Epithelial cell of umbilical artery (primary cell): ENCODE data around the gene EFNA3. TPM values are rescaled to one million over a fixed set of nuclear protein-coding genes. Genes with fewer than 3 reads are reported as not detected.

Source experiments
- total RNA-seq: library from RNA; depleted of rRNA; stranded (reverse); fragments of >200 nt; gene quantifications from 2 replicates; pipeline ENCODE4 v1.2.3, GENCODE V29; 2014

Gene EFNA3, protein sequence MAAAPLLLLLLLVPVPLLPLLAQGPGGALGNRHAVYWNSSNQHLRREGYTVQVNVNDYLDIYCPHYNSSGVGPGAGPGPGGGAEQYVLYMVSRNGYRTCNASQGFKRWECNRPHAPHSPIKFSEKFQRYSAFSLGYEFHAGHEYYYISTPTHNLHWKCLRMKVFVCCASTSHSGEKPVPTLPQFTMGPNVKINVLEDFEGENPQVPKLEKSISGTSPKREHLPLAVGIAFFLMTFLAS
- 0.76 and 0.97 TPM in 2 replicates for total RNA-seq

GRCh38 chr1:155078469-155079209 is at the start of gene EFNA3:
Gene EFNA3 (plus strand): TSS chr1:155078837. CDS start chr1:155078942, 105 bp downstream.

GRCh38 chr1:155033524-155033923 is 45.1 kb upstream of the EFNA3 start, which contains the start of the genes DCST1 and DCST2:
Gene DCST1 (plus strand): TSS chr1:155033824. CDS start chr1:155034037, 213 bp downstream.
Gene DCST2 (minus strand): TSS chr1:155033781. CDS start chr1:155033701, 80 bp downstream.

DNA sequence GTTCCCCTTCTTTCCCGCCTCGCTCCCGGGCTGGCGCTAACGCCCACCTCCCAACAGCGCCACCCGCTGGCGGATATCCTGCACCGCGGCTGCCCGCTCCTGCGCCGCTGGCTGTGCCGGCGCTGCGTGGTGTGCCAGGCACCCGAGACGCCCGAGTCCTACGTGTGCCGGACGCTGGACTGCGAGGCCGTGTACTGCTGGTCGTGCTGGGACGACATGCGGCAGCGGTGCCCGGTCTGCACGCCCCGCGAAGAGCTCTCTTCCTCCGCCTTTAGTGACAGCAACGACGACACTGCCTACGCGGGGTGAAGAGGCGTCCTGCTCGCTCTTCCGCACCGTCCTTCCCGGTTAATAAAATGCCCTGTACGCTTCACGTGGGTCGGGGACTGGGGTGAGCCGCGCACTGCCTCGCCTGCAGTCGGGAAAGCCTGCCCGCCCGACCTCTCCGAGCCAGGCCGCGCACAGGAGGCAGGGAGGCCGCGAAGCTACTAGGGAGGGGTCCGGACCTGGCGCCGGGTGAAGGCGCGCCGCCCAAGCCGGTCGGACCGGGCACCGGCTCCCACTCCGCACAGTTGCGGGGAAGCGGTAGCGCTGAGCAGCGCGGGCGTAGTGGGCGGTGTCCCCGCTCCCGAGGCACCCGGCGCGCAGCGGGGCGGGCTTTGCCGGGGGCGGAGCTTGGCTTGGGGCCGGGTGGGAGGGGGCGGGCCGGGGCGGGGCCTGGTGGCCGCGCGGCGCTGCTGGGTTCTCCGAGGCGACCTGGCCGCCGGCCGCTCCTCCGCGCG is 27.9 kb upstream of the EFNA3 start, which contains the start of gene ADAM15:
TSS of gene ADAM15 (plus strand) at position 757 of the 782 bp plus-strand sequence. CDS start 71 bp downstream, outside the sequence.

DNA sequence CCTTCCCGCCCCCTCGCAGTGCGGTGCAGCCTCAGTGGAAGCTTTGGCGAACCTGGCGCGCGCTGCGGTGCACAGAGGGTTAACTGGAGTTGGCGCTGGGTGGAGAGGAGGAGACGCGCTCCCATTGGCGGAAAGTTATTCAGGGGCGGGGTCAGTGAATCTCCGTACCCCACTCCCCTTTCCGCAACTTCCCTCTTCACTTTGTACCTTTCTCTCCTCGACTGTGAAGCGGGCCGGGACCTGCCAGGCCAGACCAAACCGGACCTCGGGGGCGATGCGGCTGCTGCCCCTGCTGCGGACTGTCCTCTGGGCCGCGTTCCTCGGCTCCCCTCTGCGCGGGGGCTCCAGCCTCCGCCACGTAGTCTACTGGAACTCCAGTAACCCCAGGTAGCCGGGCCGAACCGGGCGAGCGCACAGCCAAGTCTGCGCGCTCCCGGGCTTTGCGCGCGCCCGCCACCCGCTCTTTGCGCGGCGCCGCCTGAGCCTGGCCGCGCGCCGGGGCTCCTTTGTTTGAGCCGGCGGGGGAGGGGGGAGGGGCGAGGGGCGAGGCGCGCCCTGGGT is 15.0 kb upstream of the EFNA3 start, which contains the start of gene EFNA4:
TSS of gene EFNA4 (plus strand) at position 191 of the 561 bp plus-strand sequence. CDS start at position 275, 84 bp downstream.

GRCh38 chr1:155127105-155127966 is 48.7 kb downstream of the EFNA3 start, which contains the start of gene EFNA1:
Gene EFNA1 (plus strand): TSS chr1:155127876. CDS start chr1:155127978, 102 bp downstream.

DNA sequence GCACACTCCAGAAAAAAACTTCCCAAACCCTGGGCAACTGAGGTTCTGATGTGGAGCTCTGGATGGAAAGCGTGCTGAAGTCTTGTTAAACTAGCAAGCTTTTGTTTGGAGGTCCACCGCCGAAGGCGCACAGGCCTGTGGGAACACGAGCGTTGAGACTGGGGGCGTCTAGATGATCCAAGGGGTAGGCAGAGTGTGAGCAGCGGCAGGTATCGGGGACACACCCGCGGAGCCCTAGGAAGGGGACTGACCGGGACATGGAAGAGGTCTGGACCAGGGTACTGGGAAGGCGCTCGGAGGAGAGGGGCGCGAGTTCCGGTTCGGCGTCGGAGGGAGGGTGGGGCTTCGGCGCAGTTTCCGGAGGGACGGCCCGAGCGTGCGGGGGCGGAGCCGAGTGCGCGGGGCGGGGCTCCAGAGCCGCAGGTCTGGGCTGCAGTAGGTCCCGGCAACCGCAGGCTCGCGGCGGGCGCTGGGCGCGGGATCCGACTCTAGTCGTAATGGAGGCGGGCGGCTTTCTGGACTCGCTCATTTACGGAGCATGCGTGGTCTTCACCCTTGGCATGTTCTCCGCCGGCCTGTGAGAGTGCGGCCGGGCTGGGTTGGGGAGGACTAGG is 56.9 kb downstream of the EFNA3 start, which contains the start of gene SLC50A1:
TSS of gene SLC50A1 (plus strand) at position 438 of the 614 bp plus-strand sequence. CDS start at position 498, 60 bp downstream.

Other genes with a start within 250 kb of the EFNA3 start
- under 0.01 and 0.65 TPM in 2 replicates for gene KCNN3, start 208.6 kb upstream of the EFNA3 start, total RNA-seq
- 7.3 and 9.7 TPM in 2 replicates for gene PMVK, start 142.1 kb upstream of the EFNA3 start, total RNA-seq
- gene PBXIP1, start 122.7 kb upstream of the EFNA3 start, total RNA-seq, result 79.6 and 105 TPM in 2 replicates
- 5.2 and 5.9 TPM in 2 replicates for gene PYGO2, start 117.1 kb upstream of the EFNA3 start, total RNA-seq
- gene SHC1, start 108.1 kb upstream of the EFNA3 start, total RNA-seq, result 152 and 218 TPM in 2 replicates
- gene CKS1B, start 104.2 kb upstream of the EFNA3 start, total RNA-seq, result 116 and 140 TPM in 2 replicates
- gene FLAD1, start 95.5 kb upstream of the EFNA3 start, total RNA-seq, result 26.6 and 33.9 TPM in 2 replicates
- gene LENEP, start 85.3 kb upstream of the EFNA3 start, total RNA-seq, result 0.76 TPM in 1 of 2 replicates, not detected in the other
- gene ZBTB7B, start 76.0 kb upstream of the EFNA3 start, total RNA-seq, result 7.5 and 9.7 TPM in 2 replicates
- gene DCST2, start 45.1 kb upstream of the EFNA3 start, total RNA-seq, result not detected in 2 replicates
- gene DCST1, start 45.0 kb upstream of the EFNA3 start, total RNA-seq, result not detected in 2 replicates
- gene ADAM15, start 27.5 kb upstream of the EFNA3 start, total RNA-seq, result 161 and 165 TPM in 2 replicates
- gene EFNA4, start 15.1 kb upstream of the EFNA3 start, total RNA-seq, result 8.8 and 9.7 TPM in 2 replicates
- 57.0 and 96.1 TPM in 2 replicates for gene EFNA1, start 49.0 kb downstream of the EFNA3 start, total RNA-seq
- 33.8 and 45.1 TPM in 2 replicates for gene SLC50A1, start 57.0 kb downstream of the EFNA3 start, total RNA-seq
- 24.2 and 50.0 TPM in 2 replicates for gene DPM3, start 61.7 kb downstream of the EFNA3 start, total RNA-seq
- 61.1 and 119 TPM in 2 replicates for gene KRTCAP2, start 94.5 kb downstream of the EFNA3 start, total RNA-seq
- gene TRIM46, start 95.0 kb downstream of the EFNA3 start, total RNA-seq, result 3.5 and 3.9 TPM in 2 replicates
- gene THBS3, start 129.1 kb downstream of the EFNA3 start, total RNA-seq, result 8.2 and 12.3 TPM in 2 replicates
- 58.1 and 85.8 TPM in 2 replicates for gene MTX1, start 129.9 kb downstream of the EFNA3 start, total RNA-seq
- gene ENTREP3, start 176.6 kb downstream of the EFNA3 start, total RNA-seq, result 4.5 and 5.2 TPM in 2 replicates
- gene SCAMP3, start 183.5 kb downstream of the EFNA3 start, total RNA-seq, result 22.3 and 29.2 TPM in 2 replicates
- 14.3 and 21.7 TPM in 2 replicates for gene CLK2, start 194.7 kb downstream of the EFNA3 start, total RNA-seq
- 0.30 and 0.32 TPM in 2 replicates for gene HCN3, start 198.6 kb downstream of the EFNA3 start, total RNA-seq
- not detected in 2 replicates for gene PKLR, start 222.6 kb downstream of the EFNA3 start, total RNA-seq
- 529 and 554 TPM in 2 replicates for gene FDPS, start 230.0 kb downstream of the EFNA3 start, total RNA-seq
- 8.8 and 14.9 TPM in 2 replicates for gene RUSC1, start 242.1 kb downstream of the EFNA3 start, total RNA-seq